NCI-H82 (cell line): Measurements from ENCODE around the gene RRP15.

Source experiments
- DNase-seq: peaks from one replicate; lab custom pipeline; 2025; lab: John Stamatoyannopoulos, UW

RRP15 gene

GRCh38 chr1:218361298-218362065, 76.4 kb downstream of the RRP15 start:
- peak; percentile 94 for DNase-seq

GRCh38 chr1:218362418-218363076, 77.5 kb downstream of the RRP15 start:
- no peak for DNase-seq

- DNase-seq, result no peak
Observed at GRCh38 chr1:218363141-218363540, 78.0 kb downstream of the RRP15 start.

GRCh38 chr1:218364028-218364710, 79.1 kb downstream of the RRP15 start:
- no peak for DNase-seq

- DNase-seq, result no peak
Observed at GRCh38 chr1:218365226-218365999, 80.3 kb downstream of the RRP15 start.

GRCh38 chr1:218366322-218367052, 81.4 kb downstream of the RRP15 start:
- no peak for DNase-seq

- no peak for DNase-seq
Observed at GRCh38 chr1:218367118-218367517, 82.0 kb downstream of the RRP15 start.

GRCh38 chr1:218368686-218369085, 83.6 kb downstream of the RRP15 start:
- DNase-seq, result peak; percentile 61

GRCh38 chr1:218369688-218370511, 84.8 kb downstream of the RRP15 start:
- DNase-seq, result no peak

GRCh38 chr1:218371927-218372672, 87.0 kb downstream of the RRP15 start:
- no peak for DNase-seq

- DNase-seq, result no peak
Observed at GRCh38 chr1:218374401-218375353, 89.6 kb downstream of the RRP15 start.

- DNase-seq, result no peak
Observed at GRCh38 chr1:218376722-218377121, 91.6 kb downstream of the RRP15 start.

- no peak for DNase-seq
Observed at GRCh38 chr1:218377143-218377660, 92.1 kb downstream of the RRP15 start.

- no peak for DNase-seq
Observed at GRCh38 chr1:218380125-218380977, 95.3 kb downstream of the RRP15 start.

GRCh38 chr1:218382261-218382660, 97.2 kb downstream of the RRP15 start:
- DNase-seq, result no peak

- DNase-seq, result no peak
Observed at GRCh38 chr1:218383051-218383450, 98.0 kb downstream of the RRP15 start.

GRCh38 chr1:218383681-218384080, 98.6 kb downstream of the RRP15 start:
- DNase-seq, result no peak
